Body of pancreas (tissue), 4 donors: ENCODE results near the gene HMCN1.

Experiments used
- POLR2A ChIP-seq, 3 donors: fragments of 450-650 bp; IDR thresholded peaks; one replicate each; pipeline ENCODE4 v1.6.1; 2016; ENCODE audit warnings: antibody characterized with exemption in 3 of 3, mild to moderate bottlenecking in 2 of 3
- TF ChIP-seq, protein P1 (sequence below), 7 experiments: fragments of 450-650 bp in 4 of 7; fragments of 200-600 bp in 3 of 7; sonication (generic) in 3 of 7; IDR thresholded peaks; one replicate each; pipeline ENCODE4 v1.5.1; 2016 to 2019; ENCODE audit warnings: antibody characterized with exemption in 7 of 7

DNA sequence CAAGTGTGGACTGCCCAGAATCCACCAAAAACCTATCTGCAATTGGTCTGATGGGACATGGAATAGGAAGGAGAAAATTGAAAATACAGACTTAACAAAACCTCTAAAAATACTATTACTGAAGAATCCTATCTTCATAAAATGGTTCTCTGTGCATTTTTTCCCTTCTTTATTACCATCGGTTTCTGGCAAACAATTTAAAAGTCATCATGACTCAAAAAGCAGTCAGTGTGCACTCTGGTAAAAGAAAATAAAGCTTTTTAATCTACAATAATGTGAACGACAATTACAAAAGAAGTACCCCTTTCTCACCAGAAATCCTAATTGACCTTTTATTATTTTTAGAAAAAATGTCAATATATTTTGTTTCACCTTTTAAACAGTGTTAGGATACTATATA, 454.5 kb downstream of the HMCN1 start:
- TF ChIP-seq, protein P1, sequence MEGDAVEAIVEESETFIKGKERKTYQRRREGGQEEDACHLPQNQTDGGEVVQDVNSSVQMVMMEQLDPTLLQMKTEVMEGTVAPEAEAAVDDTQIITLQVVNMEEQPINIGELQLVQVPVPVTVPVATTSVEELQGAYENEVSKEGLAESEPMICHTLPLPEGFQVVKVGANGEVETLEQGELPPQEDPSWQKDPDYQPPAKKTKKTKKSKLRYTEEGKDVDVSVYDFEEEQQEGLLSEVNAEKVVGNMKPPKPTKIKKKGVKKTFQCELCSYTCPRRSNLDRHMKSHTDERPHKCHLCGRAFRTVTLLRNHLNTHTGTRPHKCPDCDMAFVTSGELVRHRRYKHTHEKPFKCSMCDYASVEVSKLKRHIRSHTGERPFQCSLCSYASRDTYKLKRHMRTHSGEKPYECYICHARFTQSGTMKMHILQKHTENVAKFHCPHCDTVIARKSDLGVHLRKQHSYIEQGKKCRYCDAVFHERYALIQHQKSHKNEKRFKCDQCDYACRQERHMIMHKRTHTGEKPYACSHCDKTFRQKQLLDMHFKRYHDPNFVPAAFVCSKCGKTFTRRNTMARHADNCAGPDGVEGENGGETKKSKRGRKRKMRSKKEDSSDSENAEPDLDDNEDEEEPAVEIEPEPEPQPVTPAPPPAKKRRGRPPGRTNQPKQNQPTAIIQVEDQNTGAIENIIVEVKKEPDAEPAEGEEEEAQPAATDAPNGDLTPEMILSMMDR (IDR thresholded peaks at IDR 0.05): no peak
- TF ChIP-seq POLR2A (IDR thresholded peaks at IDR 0.05): no peak
